Stimulated activated CD8-positive, alpha-beta memory T cell treated with anti-CD3 and anti-CD28 coated beads, Interleukin-12 subunit alpha, Interleukin-12 subunit beta, amount 100 ng/mL, for 4 hours (primary cell): ENCODE measurements around the gene MRPS9.

Experiments
- DNase-seq: peaks from one replicate; pipeline ENCODE4 v3.0.0-alpha.2; 2020; ENCODE audit warnings: low read depth

Gene MRPS9

GRCh38 chr2:105037572-105038382 lies at the start of gene MRPS9:
Gene MRPS9 (plus strand): TSS chr2:105038069. CDS start chr2:105038093, 24 bp downstream.
- peak; percentile 96 for DNase-seq

- DNase-seq, result no peak
Measured at GRCh38 chr2:105005181-105005951, 32.5 kb upstream of the MRPS9 start.

GRCh38 chr2:105007367-105007766 lies 30.5 kb upstream of the MRPS9 start:
- no peak for DNase-seq

- no peak for DNase-seq
Measured at GRCh38 chr2:105032476-105032875, 5.4 kb upstream of the MRPS9 start.

DNA sequence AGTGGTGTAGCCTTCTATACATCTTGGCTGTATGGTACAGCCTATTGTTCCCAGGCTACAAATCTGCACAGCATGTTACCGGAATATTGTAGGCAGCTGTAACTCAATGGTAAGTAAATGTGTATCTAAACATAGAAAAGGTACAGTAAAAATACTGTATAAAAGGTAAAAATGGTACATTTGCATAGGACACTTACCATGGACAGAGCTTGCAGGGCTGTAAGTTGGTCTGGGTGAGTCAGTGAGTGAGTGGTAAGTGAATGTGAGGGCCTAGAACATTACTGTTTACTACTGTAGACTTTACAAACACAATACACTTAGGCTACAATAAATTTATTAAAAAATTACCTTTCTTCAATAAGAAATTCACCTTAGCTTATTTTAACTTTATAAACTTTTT lies 3.7 kb upstream of the MRPS9 start:
- DNase-seq, result no peak

DNA sequence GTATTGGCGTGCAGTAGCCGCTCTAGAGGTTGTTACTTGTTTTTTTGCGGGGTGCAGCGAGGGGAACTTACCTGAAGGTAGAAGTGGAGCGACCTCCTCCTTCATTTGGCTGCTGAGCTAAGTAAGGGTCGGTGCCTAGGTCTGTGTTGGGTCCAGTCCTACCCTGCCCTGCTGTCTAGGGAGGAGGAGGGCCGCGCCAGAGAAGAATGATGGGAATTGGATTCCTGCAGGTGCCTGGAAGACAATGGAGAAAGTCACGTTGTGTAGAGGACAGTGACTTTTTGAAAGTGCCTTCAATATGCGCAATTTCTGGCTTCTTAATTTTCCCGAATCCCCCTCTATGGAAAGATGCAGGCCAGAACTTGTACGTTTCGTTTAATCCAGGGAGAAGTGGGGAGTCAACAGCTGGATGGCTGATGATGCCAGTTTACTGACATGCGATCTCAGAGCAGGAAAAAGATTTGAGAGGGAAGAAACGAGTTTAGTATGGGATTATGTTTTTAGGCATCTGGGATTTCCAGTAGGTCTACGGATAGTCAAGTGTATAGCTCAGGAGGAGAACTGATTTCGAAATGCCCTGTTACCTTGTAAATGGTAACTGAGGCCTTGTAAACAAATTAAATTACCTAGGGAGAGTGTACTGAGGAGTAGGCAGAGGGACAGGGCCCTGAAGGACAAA lies 653 bp downstream of the MRPS9 start:
- no peak for DNase-seq

DNA sequence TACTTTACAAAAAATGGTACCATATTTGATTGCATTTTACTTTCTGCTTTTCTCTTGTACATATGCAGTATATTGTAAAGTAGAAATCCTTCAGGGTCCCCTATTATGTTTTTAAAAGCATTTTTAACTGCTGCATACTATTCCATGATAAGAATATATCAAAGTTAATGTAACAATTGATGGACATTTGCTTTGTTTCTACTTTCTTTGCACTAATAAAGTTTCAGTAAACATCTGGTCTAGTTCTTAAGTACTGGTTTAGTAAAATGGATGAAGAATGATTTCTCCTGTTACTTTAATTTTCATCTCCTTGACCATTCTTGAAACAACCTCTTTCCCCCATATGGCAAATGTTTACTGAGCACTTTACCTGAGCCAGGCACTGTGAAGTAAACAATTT lies 1.7 kb downstream of the MRPS9 start:
- no peak for DNase-seq

- DNase-seq, result no peak
Measured at GRCh38 chr2:105042189-105042588, 4.3 kb downstream of the MRPS9 start.

GRCh38 chr2:105052773-105053172 lies 14.9 kb downstream of the MRPS9 start:
- no peak for DNase-seq

GRCh38 chr2:105055613-105056012 lies 17.7 kb downstream of the MRPS9 start:
- DNase-seq, result no peak

DNA sequence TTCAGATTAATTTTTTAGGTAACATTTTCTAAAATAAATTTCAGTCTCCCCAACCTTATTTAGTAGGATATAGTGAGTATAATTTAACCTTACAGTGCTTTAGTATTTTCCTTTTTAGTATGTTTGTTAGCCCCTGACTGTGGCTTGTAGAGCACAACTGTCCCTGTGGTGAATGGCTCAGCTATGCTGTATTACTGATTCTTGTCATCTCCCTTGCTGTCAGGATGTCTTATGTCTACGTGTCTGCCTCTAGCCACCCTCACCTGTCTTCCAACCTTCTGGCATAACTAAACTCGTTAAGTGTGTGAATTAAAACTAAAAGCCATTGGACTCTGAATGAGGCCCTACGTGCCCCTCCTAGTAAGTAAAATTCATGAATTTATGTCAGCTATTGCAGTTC lies 18.4 kb downstream of the MRPS9 start:
- DNase-seq, result no peak

GRCh38 chr2:105057005-105057404 lies 19.1 kb downstream of the MRPS9 start:
- no peak for DNase-seq

- DNase-seq, result no peak
Measured at GRCh38 chr2:105061560-105061959, 23.7 kb downstream of the MRPS9 start.

DNA sequence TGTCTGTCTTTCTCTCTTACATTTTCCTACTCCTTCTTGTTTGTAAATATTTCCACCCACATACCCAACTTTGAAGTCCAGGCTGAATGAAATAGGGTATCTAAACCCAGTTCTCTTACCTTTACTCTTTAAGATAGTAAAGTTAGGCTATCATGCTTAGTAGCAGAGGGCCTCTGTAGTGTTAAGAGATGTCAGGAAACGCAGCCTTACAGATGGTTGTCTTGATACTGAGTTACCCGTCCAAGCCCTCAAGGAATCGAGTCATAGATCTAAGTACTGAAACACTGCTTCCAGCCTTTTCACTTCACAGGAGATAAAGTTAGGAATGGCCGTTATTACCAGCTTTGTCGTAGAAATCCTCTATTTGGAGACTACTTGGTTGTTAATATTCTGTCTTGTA lies 24.3 kb downstream of the MRPS9 start:
- DNase-seq, result no peak

GRCh38 chr2:105068387-105068786 lies 30.5 kb downstream of the MRPS9 start:
- DNase-seq, result no peak

- DNase-seq, result no peak
Measured at GRCh38 chr2:105068875-105069274, 31.0 kb downstream of the MRPS9 start.

DNA sequence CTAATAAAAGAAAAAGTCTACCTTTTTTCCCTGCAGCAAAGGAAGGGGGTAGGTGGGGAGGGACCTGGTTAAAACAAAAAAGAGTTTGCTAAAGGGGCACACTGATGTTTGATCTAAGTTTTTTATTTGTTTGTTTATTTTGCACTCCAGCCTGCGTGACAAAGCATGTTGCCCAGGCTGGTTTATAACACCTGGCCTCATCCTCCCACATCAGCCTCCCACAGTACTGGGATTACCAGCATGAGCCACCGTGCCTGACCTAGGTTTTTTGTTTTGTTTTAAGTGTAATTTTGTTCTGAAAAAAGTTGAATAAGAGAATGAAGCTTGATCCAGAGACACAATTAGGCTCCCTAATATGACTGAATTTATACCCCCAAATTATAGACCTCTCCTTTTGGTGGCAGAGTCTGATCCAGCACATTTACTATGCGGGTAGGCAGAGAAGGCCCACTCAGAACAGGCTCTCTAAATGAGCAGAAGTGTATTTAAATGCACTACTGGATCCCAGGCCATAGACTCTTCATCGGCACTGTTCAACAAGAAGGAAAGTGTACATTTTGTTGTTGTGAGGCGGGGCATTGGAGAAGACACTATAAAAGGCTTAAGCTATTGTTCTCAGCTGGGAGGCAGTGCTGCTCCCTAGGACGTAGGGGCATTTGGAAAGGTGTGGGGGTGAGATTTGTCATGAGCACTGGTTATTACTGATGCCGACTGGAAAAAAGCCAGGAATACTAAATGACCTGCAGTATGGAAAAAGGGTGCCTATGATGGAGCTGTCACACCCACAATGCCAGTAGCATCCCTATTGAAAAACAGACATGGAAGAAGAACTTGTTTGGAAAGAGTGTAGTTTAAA lies 32.4 kb downstream of the MRPS9 start:
- DNase-seq, result no peak

GRCh38 chr2:105071379-105071778 lies 33.5 kb downstream of the MRPS9 start:
- no peak for DNase-seq

- no peak for DNase-seq
Measured at GRCh38 chr2:105072039-105072438, 34.2 kb downstream of the MRPS9 start.

DNA sequence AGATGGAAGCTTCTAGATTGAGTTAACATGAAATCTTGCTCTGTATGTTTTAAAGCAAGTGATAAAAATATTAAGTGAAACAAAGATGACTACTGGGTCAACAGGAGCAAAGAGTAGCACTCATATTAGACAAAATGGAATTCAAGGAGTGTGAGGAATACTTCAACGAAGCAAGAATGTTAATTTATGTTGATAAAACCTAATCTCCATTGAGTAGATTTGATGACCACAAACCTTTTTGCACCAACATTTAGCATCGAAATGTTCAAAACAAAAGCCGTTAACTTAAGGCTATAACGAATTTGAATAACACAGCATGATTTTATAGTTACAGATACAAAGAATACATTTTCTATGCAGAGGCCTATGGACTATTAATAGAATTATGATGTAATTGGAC lies 35.7 kb downstream of the MRPS9 start:
- no peak for DNase-seq

- no peak for DNase-seq
Measured at GRCh38 chr2:105076121-105076520, 38.3 kb downstream of the MRPS9 start.
